H9 (cell line): ENCODE results near the gene LNPEP. TPM values are rescaled to one million over a fixed set of nuclear protein-coding genes. Genes with fewer than 3 reads are reported as not detected.

Source experiments
- DNase-seq: peaks from one replicate; pipeline ENCODE4 v3.0.0-alpha.2; 2017
- H2AFZ ChIP-seq: one replicate; pipeline ENCODE4 v1.6.1; 2013; ENCODE audit warnings: mild to moderate bottlenecking, low read length, control low read depth, moderate library complexity
- H2AK5ac ChIP-seq: 2 replicates; pipeline ENCODE4 v1.6.1; 2013; ENCODE audit warnings: low read length, control low read depth, mixed read lengths; ENCODE audit not compliant: insufficient read length
- H2BK120ac ChIP-seq: one replicate; pipeline ENCODE4 v1.6.1; 2013; ENCODE audit warnings: low read depth, mild to moderate bottlenecking, low read length, control low read depth, inconsistent platforms; ENCODE audit not compliant: poor library complexity, severe bottlenecking
- H2BK12ac ChIP-seq: 2 replicates; pipeline ENCODE4 v1.6.1; 2013; ENCODE audit warnings: low read length, control low read depth, mixed read lengths, low read depth; ENCODE audit not compliant: insufficient read length
- H2BK15ac ChIP-seq: 2 replicates; pipeline ENCODE4 v1.6.1; 2013; ENCODE audit warnings: low read depth, low read length, control low read depth
- H2BK20ac ChIP-seq: one replicate; pipeline ENCODE4 v1.6.1; 2013; ENCODE audit warnings: low read depth, mild to moderate bottlenecking, low read length, control low read depth, inconsistent platforms; ENCODE audit not compliant: poor library complexity, severe bottlenecking
- H2BK5ac ChIP-seq: 2 replicates; pipeline ENCODE4 v1.6.1; 2013; ENCODE audit warnings: low read length, control low read depth, mixed read lengths; ENCODE audit not compliant: insufficient read length
- H3K14ac ChIP-seq: 2 replicates; pipeline ENCODE4 v1.6.1; 2013; ENCODE audit warnings: low read length, control low read depth; ENCODE audit not compliant: insufficient read depth
- H3K18ac ChIP-seq: 2 replicates; pipeline ENCODE4 v1.6.1; 2013; ENCODE audit warnings: low read depth, mild to moderate bottlenecking, mixed read lengths, low read length, control low read depth; ENCODE audit not compliant: insufficient read length
- H3K23ac ChIP-seq: 2 replicates; pipeline ENCODE4 v1.6.1; 2013; ENCODE audit warnings: low read length, control low read depth, mixed read lengths, low read depth; ENCODE audit not compliant: insufficient read length
- H3K23me2 ChIP-seq: 2 replicates; pipeline ENCODE4 v1.6.1; 2013; ENCODE audit warnings: low read depth, mild to moderate bottlenecking, mixed read lengths, low read length, control low read depth; ENCODE audit not compliant: insufficient read length, poor library complexity, severe bottlenecking
- H3K27ac ChIP-seq: 2 replicates; pipeline ENCODE4 v1.5.1; 2013; ENCODE audit warnings: low read length, control low read depth, mixed read lengths, low read depth; ENCODE audit not compliant: insufficient read length
- H3K27me3 ChIP-seq: 2 replicates; pipeline ENCODE4 v1.6.1; 2013; ENCODE audit warnings: low read length, control low read depth, inconsistent platforms; ENCODE audit not compliant: insufficient read depth
- H3K4ac ChIP-seq: 2 replicates; pipeline ENCODE4 v1.6.1; 2013; ENCODE audit warnings: low read depth, mild to moderate bottlenecking, control low read depth, inconsistent platforms, low read length, moderate library complexity
- H3K4me1 ChIP-seq: 2 replicates; pipeline ENCODE4 v1.6.1; 2013; ENCODE audit warnings: low read length, control low read depth, inconsistent platforms; ENCODE audit not compliant: insufficient read depth
- H3K4me2 ChIP-seq: 2 replicates; pipeline ENCODE4 v1.6.1; 2013; ENCODE audit warnings: low read length, control low read depth, mixed read lengths; ENCODE audit not compliant: insufficient read length, insufficient read depth
- H3K56ac ChIP-seq: 2 replicates; pipeline ENCODE4 v1.6.1; 2013; ENCODE audit warnings: low read depth, mild to moderate bottlenecking, mixed read lengths, low read length, control low read depth; ENCODE audit not compliant: insufficient read length
- H3K79me1 ChIP-seq: 2 replicates; pipeline ENCODE4 v1.6.1; 2013; ENCODE audit warnings: low read depth, mild to moderate bottlenecking, moderate library complexity, low read length, control low read depth, inconsistent platforms; ENCODE audit not compliant: insufficient read depth, poor library complexity, severe bottlenecking
- H3K79me2 ChIP-seq: 2 replicates; pipeline ENCODE4 v1.6.1; 2013; ENCODE audit warnings: low read length, control low read depth, inconsistent platforms; ENCODE audit not compliant: insufficient read depth
- H3K9ac ChIP-seq: 2 replicates; pipeline ENCODE4 v1.6.1; 2013; ENCODE audit warnings: low read length, control low read depth, mixed read lengths; ENCODE audit not compliant: insufficient read length; ENCODE audit errors: extremely low read depth
- H3K9me3 ChIP-seq: one replicate; pipeline ENCODE4 v1.6.1; 2013; ENCODE audit warnings: low read depth, low read length, inconsistent platforms; ENCODE audit not compliant: control insufficient read depth
- H3T11ph ChIP-seq: one replicate; pipeline ENCODE4 v1.6.1; 2013; ENCODE audit warnings: mild to moderate bottlenecking, low read length, control low read depth, inconsistent platforms
- H4K20me1 ChIP-seq: one replicate; pipeline ENCODE4 v1.6.1; 2013; ENCODE audit not compliant: control insufficient read depth, insufficient read length, insufficient read depth
- H4K5ac ChIP-seq: 2 replicates; pipeline ENCODE4 v1.6.1; 2013; ENCODE audit warnings: low read depth, mild to moderate bottlenecking, mixed read lengths, low read length, control low read depth; ENCODE audit not compliant: insufficient read length
- H4K8ac ChIP-seq: replicated peaks from 2 replicates; pipeline ENCODE4 v1.6.1; 2013; ENCODE audit warnings: low read length, control low read depth, mixed read lengths, low read depth; ENCODE audit not compliant: insufficient read length
- H4K91ac ChIP-seq: 2 replicates; pipeline ENCODE4 v1.6.1; 2013; ENCODE audit warnings: low read depth, mild to moderate bottlenecking, moderate library complexity, mixed read lengths, low read length, control low read depth; ENCODE audit not compliant: insufficient read length
- H3K27ac Mint-ChIP-seq, 3 experiments: 2 replicates in 2 of 3; 3 replicates in 1 of 3; pipeline ENCODE4 v1.8.0; 2020 to 2021; ENCODE audit warnings: mixed read lengths in 3 of 3, mild to moderate bottlenecking in 1 of 3, moderate library complexity in 1 of 3
- H3K27me3 Mint-ChIP-seq: 2 replicates; pipeline ENCODE4 v1.8.0; 2021; ENCODE audit warnings: low read depth, mild to moderate bottlenecking, moderate library complexity, mixed read lengths
- H3K36me3 Mint-ChIP-seq, 3 experiments: 2 replicates in 2 of 3; 3 replicates in 1 of 3; pipeline ENCODE4 v1.8.0; 2020 to 2021; ENCODE audit warnings: low read depth in 3 of 3, mixed read lengths in 3 of 3; ENCODE audit not compliant: insufficient read depth in 1 of 3
- H3K4me1 Mint-ChIP-seq, 2 experiments: 2 replicates each; pipeline ENCODE4 v1.8.0; 2020; ENCODE audit warnings: mixed read lengths in 2 of 2
- H3K4me3 Mint-ChIP-seq, 2 experiments: 2 replicates in 1 of 2; 3 replicates in 1 of 2; pipeline ENCODE4 v1.8.0; 2020 to 2021; ENCODE audit warnings: mild to moderate bottlenecking in 2 of 2, mixed read lengths in 2 of 2, moderate library complexity in 1 of 2
- H3K9me3 Mint-ChIP-seq, 2 experiments: 2 replicates in 1 of 2; 3 replicates in 1 of 2; pipeline ENCODE4 v1.8.0; 2020; ENCODE audit warnings: mild to moderate bottlenecking in 2 of 2, mixed read lengths in 2 of 2, moderate library complexity in 1 of 2
- CTCF ChIP-seq: fragments of 200-600 bp; sonication (generic); conservative IDR thresholded peaks from 3 replicates; pipeline ENCODE4 v1.8.0; 2021; ENCODE audit warnings: antibody characterized with exemption, mild to moderate bottlenecking
- WGBS: extraction: QIAGEN DNeasy Blood & Tissue Kit; methylation state at CpG from one replicate; pipeline ENCODE4 v1.1.7; 2013; ENCODE audit warnings: missing lambda C conversion rate, low lambda C conversion rate, mixed read lengths; ENCODE audit not compliant: insufficient read length; ENCODE audit errors: extremely low coverage; 5-methylcytosine and 5-hydroxymethylcytosine counted together
- long read RNA-seq: library from polyadenylated mRNA; unstranded; transcript quantifications from one replicate; pipeline ENCODE4 v2.0.0, GENCODE V29; 2020
- total RNA-seq: library from RNA; stranded (reverse); gene quantifications from 2 replicates; pipeline ENCODE4 v1.2.1, GENCODE V29; 2021

LNPEP gene
- total RNA-seq, result 3.6 and 4.1 TPM in 2 replicates
- long read RNA-seq, full-length matches to known transcripts, result 3 of 10 reads
- long read RNA-seq, partial matches to known transcripts, result 6 of 10 reads
- long read RNA-seq, other reads (novel, unspliced or antisense), result 1 of 10 reads

GRCh38 chr5:96935559-96936430 lies at the start of gene LNPEP:
LNPEP (plus strand) TSS chr5:96936080; CDS start chr5:96936156, 76 bp downstream.
- H4K20me1 ChIP-seq, result no peaks in the 10 kb centered on the region
- peak within 1 kb of the TSS; percentile 88 for H3K4me3 Mint-ChIP-seq
- no peak within 1 kb of the TSS for H2BK20ac ChIP-seq
- no peak within 1 kb of the TSS for H2BK12ac ChIP-seq
- H4K8ac ChIP-seq, result no peak within 1 kb of the TSS
- H3K18ac ChIP-seq, result peak within 1 kb of the TSS; percentile 83
- no peaks in the 10 kb centered on the region; the same call in 1 of the 2 replicates for H3K27me3 ChIP-seq
- peak within 1 kb of the TSS; percentile 93 to 97 (median 96) for H3K27ac Mint-ChIP-seq
- peaks cover 18 to 21% of the 10 kb centered on the region in 2 experiments for H3K4me1 Mint-ChIP-seq
- no CpG with 5 or more reads among the region's 79 CpGs for WGBS
- H3K79me1 ChIP-seq, result no peaks in the 10 kb centered on the region
- no peaks in the 10 kb centered on the region for H3K9me3 ChIP-seq
- H3K4me2 ChIP-seq, result peak within 1 kb of the TSS; percentile 86
- H3K9ac ChIP-seq, result peak within 1 kb of the TSS; percentile 44
- no peak within 1 kb of the TSS for H2AK5ac ChIP-seq
- H3K9me3 Mint-ChIP-seq, result no peaks in the 10 kb centered on the region; a peak in 2 of 5 replicates
- no peak within 1 kb of the TSS for H2BK15ac ChIP-seq
- H3K27me3 Mint-ChIP-seq, result peaks cover 18% of the 10 kb centered on the region
- no peak for TF ChIP-seq CTCF
- H3K4me1 ChIP-seq, result peaks cover 2% of the 10 kb centered on the region; the same call in 1 of the 2 replicates
- H4K5ac ChIP-seq, result no peak within 1 kb of the TSS
- no peaks in the 10 kb centered on the region for H3K79me2 ChIP-seq
- peak within 1 kb of the TSS; percentile 61; the same call in 1 of the 2 replicates for H3K14ac ChIP-seq
- H4K91ac ChIP-seq, result no peak within 1 kb of the TSS
- H3K36me3 Mint-ChIP-seq, result no peaks in the 10 kb centered on the region
- H3K4ac ChIP-seq, result no peak within 1 kb of the TSS
- H3K23ac ChIP-seq, result no peak within 1 kb of the TSS
- H3K23me2 ChIP-seq, result peaks cover 13% of the 10 kb centered on the region
- DNase-seq, result peak; percentile 97
- H3K27ac ChIP-seq, result no peak within 1 kb of the TSS
- H2BK5ac ChIP-seq, result no peak within 1 kb of the TSS
- no peak within 1 kb of the TSS for H2BK120ac ChIP-seq
- H2AFZ ChIP-seq, result no peak within 1 kb of the TSS
- no peak within 1 kb of the TSS for H3K56ac ChIP-seq
- H3T11ph ChIP-seq, result no peak within 1 kb of the TSS
